ENCODE data around the gene GOLGA3.
"Not testable (repeated sequence)": the region's sequence is repeated elsewhere in the genome, so short reads cannot be mapped to it uniquely, and the experiment has no call there.

GOLGA3 gene, protein sequence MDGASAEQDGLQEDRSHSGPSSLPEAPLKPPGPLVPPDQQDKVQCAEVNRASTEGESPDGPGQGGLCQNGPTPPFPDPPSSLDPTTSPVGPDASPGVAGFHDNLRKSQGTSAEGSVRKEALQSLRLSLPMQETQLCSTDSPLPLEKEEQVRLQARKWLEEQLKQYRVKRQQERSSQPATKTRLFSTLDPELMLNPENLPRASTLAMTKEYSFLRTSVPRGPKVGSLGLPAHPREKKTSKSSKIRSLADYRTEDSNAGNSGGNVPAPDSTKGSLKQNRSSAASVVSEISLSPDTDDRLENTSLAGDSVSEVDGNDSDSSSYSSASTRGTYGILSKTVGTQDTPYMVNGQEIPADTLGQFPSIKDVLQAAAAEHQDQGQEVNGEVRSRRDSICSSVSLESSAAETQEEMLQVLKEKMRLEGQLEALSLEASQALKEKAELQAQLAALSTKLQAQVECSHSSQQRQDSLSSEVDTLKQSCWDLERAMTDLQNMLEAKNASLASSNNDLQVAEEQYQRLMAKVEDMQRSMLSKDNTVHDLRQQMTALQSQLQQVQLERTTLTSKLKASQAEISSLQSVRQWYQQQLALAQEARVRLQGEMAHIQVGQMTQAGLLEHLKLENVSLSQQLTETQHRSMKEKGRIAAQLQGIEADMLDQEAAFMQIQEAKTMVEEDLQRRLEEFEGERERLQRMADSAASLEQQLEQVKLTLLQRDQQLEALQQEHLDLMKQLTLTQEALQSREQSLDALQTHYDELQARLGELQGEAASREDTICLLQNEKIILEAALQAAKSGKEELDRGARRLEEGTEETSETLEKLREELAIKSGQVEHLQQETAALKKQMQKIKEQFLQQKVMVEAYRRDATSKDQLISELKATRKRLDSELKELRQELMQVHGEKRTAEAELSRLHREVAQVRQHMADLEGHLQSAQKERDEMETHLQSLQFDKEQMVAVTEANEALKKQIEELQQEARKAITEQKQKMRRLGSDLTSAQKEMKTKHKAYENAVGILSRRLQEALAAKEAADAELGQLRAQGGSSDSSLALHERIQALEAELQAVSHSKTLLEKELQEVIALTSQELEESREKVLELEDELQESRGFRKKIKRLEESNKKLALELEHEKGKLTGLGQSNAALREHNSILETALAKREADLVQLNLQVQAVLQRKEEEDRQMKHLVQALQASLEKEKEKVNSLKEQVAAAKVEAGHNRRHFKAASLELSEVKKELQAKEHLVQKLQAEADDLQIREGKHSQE (N-terminal part only)

GRCh38 chr12:132828706-132829534 is at the start of gene GOLGA3:
GOLGA3 (minus strand) TSS chr12:132828869; CDS start chr12:132822128, 6,741 bp downstream.
- in situ Hi-C loops (cut with MboI; ENCODE audit: low sequenced_read_pairs) = no loop called here

DNA sequence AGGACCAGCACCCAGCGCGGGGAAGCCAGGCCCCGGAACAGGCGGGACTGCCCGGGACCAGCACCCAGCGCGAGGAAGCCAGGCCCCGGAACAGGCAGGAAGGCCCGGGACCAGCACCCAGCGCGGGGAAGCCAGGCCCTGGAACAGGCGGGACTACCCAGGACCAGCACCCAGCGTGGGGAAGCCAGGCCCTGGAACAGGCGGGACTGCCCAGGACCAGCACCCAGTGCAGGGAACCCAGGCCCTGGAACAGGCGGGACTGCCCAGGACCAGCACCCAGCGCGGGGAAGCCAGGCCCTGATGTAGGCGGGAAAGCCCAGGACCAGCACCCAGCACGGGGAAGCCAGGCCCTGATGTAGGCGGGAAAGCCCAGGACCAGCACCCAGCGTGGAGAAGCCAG is 46.0 kb upstream of the GOLGA3 start:
- in situ Hi-C loops (cut with MboI; ENCODE audit: low sequenced_read_pairs) = not testable (repeated sequence)

GRCh38 chr12:132874175-132874574 is 45.5 kb upstream of the GOLGA3 start:
- in situ Hi-C loops (cut with MboI; ENCODE audit: low sequenced_read_pairs) = no loop called here

DNA sequence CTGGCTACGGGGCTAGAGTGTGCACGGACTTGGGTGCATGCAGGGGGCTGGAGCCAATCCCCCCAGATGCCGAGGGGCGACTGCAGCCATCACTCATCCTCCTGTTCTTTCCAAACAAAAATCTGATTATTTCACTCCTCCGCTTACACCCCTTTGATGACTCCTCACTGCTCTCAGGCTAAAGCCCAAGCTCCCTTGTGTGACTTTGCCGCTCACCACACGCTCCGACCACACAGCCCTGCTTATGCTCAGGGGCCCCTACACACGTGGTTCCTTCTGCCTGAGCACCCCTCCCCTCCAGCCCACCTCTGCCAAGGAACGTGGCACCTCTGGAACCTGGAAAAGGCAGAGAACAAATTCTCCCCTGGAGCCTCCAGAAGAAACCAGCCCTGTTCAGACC is 45.1 kb upstream of the GOLGA3 start:
- in situ Hi-C loops (cut with MboI; ENCODE audit: low sequenced_read_pairs) = no loop called here

- in situ Hi-C loops (cut with MboI; ENCODE audit: low sequenced_read_pairs) = no loop called here
These were observed 44.3 kb upstream of the GOLGA3 start for GRCh38 chr12:132872975-132873421.

DNA sequence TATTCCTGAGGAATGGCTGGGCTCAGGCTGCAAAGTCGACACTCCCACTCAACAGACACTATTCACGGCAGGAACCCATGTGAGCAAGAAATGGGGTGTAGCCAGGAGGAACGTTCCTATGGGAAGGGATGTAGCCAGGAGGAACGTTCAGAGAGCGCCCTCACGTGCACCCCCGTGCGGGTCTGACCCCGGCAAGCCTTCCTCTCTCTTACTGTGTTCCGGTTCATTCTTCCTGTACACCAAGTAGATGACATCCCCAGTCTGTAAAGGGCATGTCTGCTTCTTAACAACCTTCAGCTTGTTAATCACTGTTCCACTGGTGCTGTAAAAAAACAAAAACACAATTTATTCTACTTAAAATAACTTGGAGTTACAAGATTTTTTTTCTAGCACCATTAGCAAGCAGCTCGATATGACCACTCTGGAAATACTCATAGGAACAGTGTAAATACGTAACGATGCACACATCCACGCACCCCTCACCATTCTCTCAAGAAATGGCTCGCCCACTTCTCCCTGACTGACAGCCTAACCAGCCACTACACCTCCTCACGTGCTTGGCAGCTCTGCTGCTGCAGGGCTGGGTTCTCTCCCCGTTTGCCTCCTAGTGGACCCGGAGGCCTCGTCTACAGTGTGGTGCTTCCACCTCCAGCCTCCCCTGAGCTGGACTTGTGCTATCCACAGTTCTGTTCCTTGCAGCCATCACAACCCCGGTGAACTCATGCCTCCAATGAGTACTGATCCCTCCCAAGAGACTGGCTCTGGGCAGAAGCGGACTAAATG is 43.6 kb upstream of the GOLGA3 start:
- in situ Hi-C loops (cut with MboI; ENCODE audit: low sequenced_read_pairs) = no loop called here

- in situ Hi-C loops (cut with MboI; ENCODE audit: low sequenced_read_pairs) = no loop called here
These were observed 40.9 kb upstream of the GOLGA3 start for GRCh38 chr12:132869551-132869950.

DNA sequence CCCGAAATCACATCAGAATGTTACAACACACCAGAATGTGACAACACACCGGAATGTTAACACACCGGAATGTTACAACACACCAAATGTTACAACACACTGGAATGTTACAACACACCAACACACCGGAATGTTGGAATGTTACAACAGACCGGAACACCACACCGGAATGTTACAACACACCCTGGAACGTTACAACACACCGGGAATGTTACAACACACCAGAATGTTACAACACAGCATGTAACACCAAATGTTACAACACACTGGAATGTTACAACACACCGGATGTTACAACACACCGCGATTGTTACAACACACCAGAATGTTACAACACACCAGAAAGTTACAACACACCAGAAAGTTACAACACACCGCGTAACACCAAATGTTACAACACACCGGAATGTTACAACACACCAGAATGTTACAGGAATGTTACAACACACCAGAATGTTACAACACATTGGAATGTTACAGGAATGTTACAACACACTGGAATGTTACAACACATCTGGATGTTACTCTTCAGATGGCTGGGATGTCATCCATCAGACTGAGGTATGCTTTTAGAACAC is 37.7 kb upstream of the GOLGA3 start:
- in situ Hi-C loops (cut with MboI; ENCODE audit: low sequenced_read_pairs) = no loop called here

GRCh38 chr12:132861558-132861957 is 32.9 kb upstream of the GOLGA3 start:
- in situ Hi-C loops (cut with MboI; ENCODE audit: low sequenced_read_pairs) = no loop called here

GRCh38 chr12:132858718-132859266 is 30.1 kb upstream of the GOLGA3 start:
- in situ Hi-C loops (cut with MboI; ENCODE audit: low sequenced_read_pairs) = no loop called here

DNA sequence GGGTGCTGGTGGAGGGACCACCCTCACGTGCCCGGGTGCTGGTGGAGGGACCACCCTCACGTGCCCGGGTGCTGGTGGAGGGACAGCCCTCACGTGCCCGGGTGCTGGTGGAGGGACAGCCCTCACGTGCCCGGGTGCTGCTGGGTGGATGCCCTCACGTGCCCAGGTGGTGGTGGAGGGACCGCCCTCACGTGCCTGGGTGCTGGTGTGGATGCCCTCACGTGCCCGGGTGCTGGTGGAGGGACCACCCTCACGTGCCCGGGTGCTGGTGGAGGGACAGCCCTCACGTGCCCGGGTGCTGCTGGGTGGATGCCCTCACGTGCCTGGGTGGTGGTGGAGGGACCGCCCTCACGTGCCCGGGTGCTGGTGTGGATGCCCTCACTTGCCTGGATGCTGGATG is 28.4 kb upstream of the GOLGA3 start:
- in situ Hi-C loops (cut with MboI; ENCODE audit: low sequenced_read_pairs) = not testable (repeated sequence)

GRCh38 chr12:132856581-132856980 is 27.9 kb upstream of the GOLGA3 start:
- in situ Hi-C loops (cut with MboI; ENCODE audit: low sequenced_read_pairs) = no loop called here

DNA sequence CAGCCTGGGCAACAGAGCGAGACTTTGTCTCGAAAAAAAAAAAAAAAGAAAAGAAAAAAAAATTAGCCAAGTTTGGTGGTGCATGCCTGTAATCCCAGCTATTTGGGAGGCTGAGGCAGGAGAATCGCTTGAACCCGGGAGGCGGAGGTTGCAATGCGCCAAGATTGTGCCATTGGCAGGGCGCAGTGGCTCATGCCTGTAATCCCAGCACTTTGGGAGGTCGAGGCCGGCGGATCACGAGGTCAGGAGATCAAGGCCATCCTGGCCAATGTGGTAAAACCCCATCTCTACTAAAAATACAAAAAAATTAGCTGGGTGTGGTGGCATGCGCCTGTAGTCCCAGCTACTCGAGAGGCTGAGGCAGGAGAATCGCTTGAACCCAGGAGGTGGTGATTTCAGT is 26.5 kb upstream of the GOLGA3 start:
- in situ Hi-C loops (cut with MboI; ENCODE audit: low sequenced_read_pairs) = not testable (repeated sequence)

DNA sequence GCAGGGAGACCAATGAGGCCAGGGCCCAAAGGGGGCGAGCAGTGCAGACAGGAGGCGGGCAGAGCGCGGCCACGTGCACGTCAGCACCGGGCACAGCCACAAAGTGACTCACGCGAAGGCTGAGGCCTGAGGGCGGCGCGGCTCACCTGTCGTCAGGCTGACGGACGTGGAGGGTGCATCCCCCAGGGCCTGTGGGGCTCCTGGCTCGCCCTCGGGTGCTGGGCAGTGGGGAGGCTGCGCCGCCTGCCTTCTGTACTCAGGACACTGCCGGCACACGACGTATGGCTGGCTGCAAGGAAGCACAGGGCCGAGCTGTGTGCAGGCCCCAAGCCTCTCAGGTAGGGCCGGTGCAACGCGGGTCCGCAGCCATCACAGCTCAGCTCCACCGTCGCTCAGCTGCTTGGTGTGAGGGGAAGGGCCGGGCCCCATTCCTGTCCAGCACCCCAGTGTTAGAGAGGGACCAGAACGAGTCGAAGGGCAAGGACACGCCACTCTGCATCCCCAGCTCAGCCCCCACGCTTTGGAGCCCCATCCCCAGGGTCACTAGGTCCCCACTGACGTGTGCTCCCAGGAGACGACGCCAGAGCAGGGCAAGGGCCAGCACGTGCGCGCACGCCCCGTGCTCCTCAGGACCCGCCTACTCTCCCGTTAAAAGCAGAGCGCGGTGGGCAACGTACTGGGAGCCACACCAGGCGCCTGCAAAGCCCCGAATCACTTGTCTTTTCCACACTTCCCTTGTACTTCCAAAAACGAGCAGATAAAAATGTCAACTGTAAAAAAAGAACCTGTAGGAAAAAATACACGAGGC is 24.8 kb upstream of the GOLGA3 start:
- in situ Hi-C loops (cut with MboI; ENCODE audit: low sequenced_read_pairs) = no loop called here

GRCh38 chr12:132852496-132852895 is 23.8 kb upstream of the GOLGA3 start:
- in situ Hi-C loops (cut with MboI; ENCODE audit: low sequenced_read_pairs) = no loop called here

GRCh38 chr12:132851465-132851864 is 22.8 kb upstream of the GOLGA3 start:
- in situ Hi-C loops (cut with MboI; ENCODE audit: low sequenced_read_pairs) = no loop called here

- in situ Hi-C loops (cut with MboI; ENCODE audit: low sequenced_read_pairs) = no loop called here
These were observed 21.6 kb upstream of the GOLGA3 start for GRCh38 chr12:132850291-132850690.

DNA sequence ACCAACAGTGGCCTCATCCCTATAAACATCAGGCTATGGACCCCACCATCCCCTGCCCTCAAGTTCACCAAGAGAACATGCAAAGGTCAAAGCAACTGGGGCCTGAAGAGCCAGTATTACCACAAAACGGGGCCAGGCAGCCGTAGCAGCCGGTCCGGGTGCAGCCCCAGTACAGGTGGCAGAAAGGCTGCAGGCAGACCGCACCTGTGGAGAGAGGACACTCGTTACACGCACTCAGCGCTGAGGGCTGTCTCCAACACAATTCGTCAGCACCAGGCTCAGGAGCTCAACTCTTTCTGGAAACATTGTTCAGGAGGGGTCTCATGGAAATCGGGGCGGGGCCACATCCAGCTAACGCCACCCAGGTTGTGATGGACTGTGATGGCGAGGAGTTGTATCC is 19.9 kb upstream of the GOLGA3 start:
- in situ Hi-C loops (cut with MboI; ENCODE audit: low sequenced_read_pairs) = no loop called here

Measured in HL-60/S4 (cell line).